Panc1 (cell line): ENCODE measurements around the gene TOR2A. TPM values are rescaled to one million over a fixed set of nuclear protein-coding genes. Genes with fewer than 3 reads are reported as not detected.
A peak's percentile ranks its signal among the peaks of the same experiment; 100 is the strongest.

Experiments used
- ATAC-seq: fragments of 200-7000 bp; cut with Tn5 transposase; 2 replicates; pipeline ENCODE4 v1.9.1; 2020; ENCODE audit warnings: mild to moderate bottlenecking, moderate library complexity
- BruUV-seq: library from RNA; stranded (reverse); fragments of 400-500 nt; replicated peaks from 2 replicates; lab custom pipeline; 2021; lab: Mats Ljungman, UMichigan
- CTCF ChIA-PET: fragments of 300-600 bp; sonication (Branson Sonifier 250); formaldehyde crosslinking; loops from one replicate; lab custom pipeline; 2022; ENCODE audit warnings: antibody characterized with exemption; lab: Charles Lee
- POLR2A ChIA-PET: fragments of 300-600 bp; sonication (Branson Sonifier 250); formaldehyde crosslinking; loops from one replicate; lab custom pipeline; 2022; ENCODE audit warnings: antibody characterized with exemption; lab: Charles Lee
- DNase-seq: peaks from one replicate; pipeline ENCODE4 v3.0.0-alpha.2; 2010; ENCODE audit warnings: low read depth, low spot score
- H3K27ac ChIP-seq: 2 replicates; pipeline ENCODE4 v1.5.1; 2011; ENCODE audit warnings: mild to moderate bottlenecking, low read length, inconsistent platforms
- H3K27me3 ChIP-seq: fragments of 200-500 bp; sonication (Bioruptor generic); 2 replicates; pipeline ENCODE4 v1.6.0; 2014; ENCODE audit warnings: low read length, inconsistent platforms; ENCODE audit not compliant: control insufficient read depth, insufficient read depth
- H3K36me3 ChIP-seq: fragments of 200-500 bp; sonication (Bioruptor generic); 2 replicates; pipeline ENCODE4 v1.5.1; 2014; ENCODE audit warnings: inconsistent platforms, mild to moderate bottlenecking, low read length, moderate library complexity; ENCODE audit not compliant: control insufficient read depth, insufficient read depth
- H3K4me1 ChIP-seq: 2 replicates; pipeline ENCODE4 v1.5.1; 2011; ENCODE audit warnings: inconsistent platforms, mild to moderate bottlenecking, low read length, moderate library complexity; ENCODE audit not compliant: control insufficient read depth, insufficient read depth
- H3K4me3 ChIP-seq, 2 experiments: 2 replicates each; pipeline ENCODE4 v1.5.1; 2011 to 2012; ENCODE audit warnings: low read depth in 2 of 2, low read length in 2 of 2, mild to moderate bottlenecking in 2 of 2, inconsistent platforms in 1 of 2, moderate library complexity in 1 of 2
- H3K9me3 ChIP-seq: fragments of 200-500 bp; sonication (Bioruptor generic); 2 replicates; pipeline ENCODE4 v1.5.1; 2014; ENCODE audit warnings: low read depth, mild to moderate bottlenecking, inconsistent platforms, low read length, moderate library complexity; ENCODE audit not compliant: control insufficient read depth, insufficient read depth
- CTCF ChIP-seq: fragments of 450-650 bp; IDR thresholded peaks from 2 replicates; pipeline ENCODE4 v1.5.1; 2017; ENCODE audit warnings: mild to moderate bottlenecking
- POLR2AphosphoS5 ChIP-seq: IDR thresholded peaks from 2 replicates; pipeline ENCODE4 v1.6.1; 2012; ENCODE audit warnings: mild to moderate bottlenecking, low read depth, low read length, moderate library complexity
- REST ChIP-seq, 2 experiments: IDR thresholded peaks; 2 replicates each; pipeline ENCODE4 v1.6.1; 2011 to 2012; ENCODE audit warnings: low read depth in 2 of 2, control low read depth in 1 of 2, low read length in 1 of 2, mild to moderate bottlenecking in 1 of 2, moderate library complexity in 1 of 2; ENCODE audit not compliant: insufficient read depth in 1 of 2
- SIN3A ChIP-seq: IDR thresholded peaks from 2 replicates; pipeline ENCODE4 v1.6.1; 2012; ENCODE audit warnings: low read depth, mild to moderate bottlenecking, low read length, moderate library complexity, borderline replicate concordance; ENCODE audit not compliant: insufficient read depth
- TCF7L2 ChIP-seq: IDR thresholded peaks from 2 replicates; pipeline ENCODE4 v1.6.1; 2011; ENCODE audit warnings: mild to moderate bottlenecking, low read depth, low read length, inconsistent platforms
- in situ Hi-C: cut with HindIII; loops from 2 replicates; pipeline ENCODE4 v1.10.0; 2016; ENCODE audit warnings: low sequenced_read_pairs, low pct_unique_long_range_greater_than_20kb
- intact Hi-C: fragments of 100-400 bp; cut with micrococcal nuclease; formaldehyde crosslinking; loops from one replicate; pipeline ENCODE4 v1.10.0; 2022; ENCODE audit not compliant: unreplicated experiment
- total RNA-seq: library from RNA; stranded (reverse); gene quantifications from one replicate; pipeline ENCODE4 v1.2.1, GENCODE V29; 2021; ENCODE audit not compliant: unreplicated experiment

Gene TOR2A
- total RNA-seq, 1 experiment from 2014 or later = 8.2 TPM

- TF ChIP-seq CTCF = no peak; the same call in 1 of the 2 replicates
- no peak for TF ChIP-seq TCF7L2
- no peak for TF ChIP-seq SIN3A
- no peak for TF ChIP-seq REST (IDR thresholded peaks at IDR 0.05; ENCODE audit: insufficient read depth in 1 of 2, low read depth in 2 of 2, low read length in 1 of 2)
- no peak for TF ChIP-seq POLR2AphosphoS5
- BruUV-seq = TSS peak; percentile 76
- ChIA-PET POLR2A (no interaction called here), CTCF (interaction anchor here (0.6 to 1.4 kb wide), 6 partner anchors 9 to 135 kb away, joined by 3 to 14 read pairs (median 3); no protein-coding TSS in a partner anchor)
- no peaks in the 10 kb centered on the region for H3K4me1 ChIP-seq
- in situ Hi-C loops (no loop called here), intact Hi-C loops (loop anchor here (2.0 to 10.0 kb wide), 2 partner anchors 51 to 149 kb away; no protein-coding TSS in a partner anchor)
- ATAC-seq (0 out of 2 replicates have a peak, but pooled peaks have one; percentile 1), DNase-seq (no peak)
- no peaks in the 10 kb centered on the region for H3K36me3 ChIP-seq
- peak overlapping the region; percentile 63 to 65 for H3K4me3 ChIP-seq
- no peaks in the 10 kb centered on the region for H3K9me3 ChIP-seq
- no peaks in the 10 kb centered on the region for H3K27me3 ChIP-seq
- peak overlapping the region; percentile 44 for H3K27ac ChIP-seq
Measured at GRCh38 chr9:127734247-127734746, 797 bp downstream of the TOR2A start.

GRCh38 chr9:127733614-127734013 is 1.5 kb downstream of the TOR2A start:
- ChIA-PET POLR2A (no interaction called here), CTCF (interaction anchor here (1.3 kb wide), 1 partner anchor 143 kb away, joined by 4 read pairs; no protein-coding TSS in a partner anchor)
- in situ Hi-C loops = no loop called here
- BruUV-seq = no TSS peak
- intact Hi-C loops = loop anchor here (2.0 to 10.0 kb wide), 2 partner anchors 51 to 149 kb away; no protein-coding TSS in a partner anchor
- no peaks in the 10 kb centered on the region for H3K36me3 ChIP-seq
- no peaks in the 10 kb centered on the region for H3K4me1 ChIP-seq
- H3K27ac ChIP-seq = no peak overlapping the region
- H3K9me3 ChIP-seq = no peaks in the 10 kb centered on the region
- H3K4me3 ChIP-seq = no peak overlapping the region
- no peak for ATAC-seq
- DNase-seq = no peak
- no peaks in the 10 kb centered on the region for H3K27me3 ChIP-seq
- TF ChIP-seq REST (IDR thresholded peaks at IDR 0.05; ENCODE audit: insufficient read depth in 1 of 2, low read depth in 2 of 2, low read length in 1 of 2) = no peak
